HCT116 (cell line): Measurements from ENCODE around the gene GMDS. TPM values are rescaled to one million over a fixed set of nuclear protein-coding genes. Genes with fewer than 3 reads are reported as not detected.

ENCODE experiments used
- ATAC-seq: fragments of 200-7000 bp; cut with Tn5 transposase; 2 replicates; pipeline ENCODE4 v1.9.1; 2020; ENCODE audit warnings: mild to moderate bottlenecking, moderate library complexity
- BruUV-seq: library from RNA; stranded (reverse); fragments of 400-500 nt; replicated peaks from 2 replicates; lab custom pipeline; 2021; lab: Mats Ljungman, UMichigan
- CTCF ChIA-PET: fragments of 300-600 bp; sonication (Branson Sonifier 250); formaldehyde crosslinking; loops from one replicate; lab custom pipeline; 2021; ENCODE audit warnings: antibody characterized with exemption; lab: Charles Lee
- POLR2A ChIA-PET: fragments of 300-600, 350-600 bp; sonication (Branson Sonifier 250); formaldehyde crosslinking; loops from one replicate; lab custom pipeline; 2021; ENCODE audit warnings: antibody characterized with exemption; lab: Charles Lee
- RAD21 ChIA-PET, 2 experiments: fragments of 300-600 bp; sonication (Branson Sonifier 250); formaldehyde crosslinking; loops; one replicate each; lab custom pipeline; 2023; ENCODE audit warnings: low total read pairs in 2 of 2; ENCODE audit not compliant: uncharacterized antibody in 2 of 2, unreplicated experiment in 2 of 2, low non-redundant PET in 1 of 2; lab: Charles Lee
- DNase-seq: peaks from one replicate; pipeline ENCODE4 v3.0.0-alpha.2; 2010; ENCODE audit warnings: low read depth, low spot score
- H2AFZ ChIP-seq: fragments of 200-600 bp; shearing (Covaris generic), sonication (generic); 2 replicates; pipeline ENCODE4 v1.6.1; 2017; ENCODE audit warnings: low read depth, mixed run types, mixed read lengths, antibody characterized with exemption, low read length; ENCODE audit not compliant: poor library complexity, severe bottlenecking
- H3K27ac ChIP-seq: 2 replicates; pipeline ENCODE4 v1.5.1; 2012; ENCODE audit warnings: low read depth, low read length
- H3K27me3 ChIP-seq: fragments of 200-600 bp; sonication (generic); 2 replicates; pipeline ENCODE4 v1.6.1; 2016; ENCODE audit warnings: mixed run types, low read length, mixed read lengths; ENCODE audit not compliant: insufficient read depth
- H3K36me3 ChIP-seq, 2 experiments: fragments of 200-500 bp in 1 of 2; fragments of 200-600 bp in 1 of 2; sonication (Bioruptor generic) in 1 of 2; sonication (generic) in 1 of 2; 2 replicates each; pipeline versions ENCODE4 v1.5.1 to v1.6.1; 2014 to 2016; ENCODE audit warnings: low read length in 2 of 2, inconsistent platforms in 1 of 2, mixed read lengths in 1 of 2, mixed run types in 1 of 2; ENCODE audit not compliant: insufficient read depth in 2 of 2, control insufficient read depth in 1 of 2
- H3K4me1 ChIP-seq, 2 experiments: fragments of 200-600 bp in 1 of 2; sonication (generic) in 1 of 2; 2 replicates each; pipeline versions ENCODE4 v1.5.1 to v1.6.1; 2012 to 2017; ENCODE audit warnings: low read length in 2 of 2, inconsistent platforms in 1 of 2, mild to moderate bottlenecking in 1 of 2, mixed read lengths in 1 of 2, mixed run types in 1 of 2, moderate library complexity in 1 of 2; ENCODE audit not compliant: insufficient read depth in 2 of 2, control insufficient read depth in 1 of 2
- H3K4me2 ChIP-seq: fragments of 200-600 bp; sonication (generic); 2 replicates; pipeline ENCODE4 v1.6.1; 2017; ENCODE audit warnings: mixed run types, low read length, mixed read lengths
- H3K4me3 ChIP-seq, 2 experiments: fragments of 200-600 bp in 1 of 2; sonication (generic) in 1 of 2; replicated peaks in 1 of 2; 2 replicates each; pipeline ENCODE4 v1.5.1; 2011 to 2016; ENCODE audit warnings: low read length in 2 of 2, control low read depth in 1 of 2, low read depth in 1 of 2, mild to moderate bottlenecking in 1 of 2, mixed read lengths in 1 of 2, mixed run types in 1 of 2
- H3K79me2 ChIP-seq: fragments of 200-600 bp; sonication (generic); 2 replicates; pipeline ENCODE4 v1.6.1; 2017; ENCODE audit warnings: mild to moderate bottlenecking, mixed run types, low read length, moderate library complexity, mixed read lengths; ENCODE audit not compliant: insufficient read depth
- H3K9ac ChIP-seq: fragments of 200-600 bp; sonication (generic); 2 replicates; pipeline ENCODE4 v1.6.1; 2016; ENCODE audit warnings: low read length, mixed read lengths
- H3K9me2 ChIP-seq: fragments of 200-600 bp; sonication (generic), shearing (Covaris generic); 2 replicates; pipeline ENCODE4 v1.6.1; 2017; ENCODE audit warnings: mixed run types, mild to moderate bottlenecking, moderate library complexity; ENCODE audit not compliant: insufficient read depth
- H3K9me3 ChIP-seq, 2 experiments: fragments of 200-500 bp in 1 of 2; fragments of 200-600 bp in 1 of 2; sonication (Bioruptor generic) in 1 of 2; sonication (generic) in 1 of 2; 2 replicates each; pipeline ENCODE4 v1.6.1; 2014 to 2017; ENCODE audit warnings: low read length in 2 of 2, mixed read lengths in 2 of 2, inconsistent platforms in 1 of 2, low read depth in 1 of 2, mild to moderate bottlenecking in 1 of 2, mixed run types in 1 of 2, moderate library complexity in 1 of 2; ENCODE audit not compliant: control insufficient read depth in 1 of 2, insufficient read depth in 1 of 2
- H4K20me1 ChIP-seq: fragments of 200-600 bp; sonication (generic), shearing (Covaris generic); 2 replicates; pipeline ENCODE4 v1.6.1; 2017; ENCODE audit warnings: mixed run types, mild to moderate bottlenecking, moderate library complexity; ENCODE audit not compliant: insufficient read depth
- ATF3 ChIP-seq: IDR thresholded peaks from 2 replicates; pipeline ENCODE4 v1.6.1; 2012
- CBX3 ChIP-seq: IDR thresholded peaks from 2 replicates; pipeline ENCODE4 v1.6.1; 2012; ENCODE audit warnings: low read depth
- CTCF ChIP-seq, 3 experiments: fragments of 200-600 bp in 1 of 3; sonication (generic) in 1 of 3; IDR thresholded peaks in 2 of 3; conservative IDR thresholded peaks in 1 of 3; 2 replicates each; pipeline ENCODE4 v1.5.1; 2012 to 2017; ENCODE audit warnings: low read depth in 2 of 3, low read length in 2 of 3, antibody characterized with exemption in 1 of 3, borderline replicate concordance in 1 of 3, control low read depth in 1 of 3, mild to moderate bottlenecking in 1 of 3, mixed read lengths in 1 of 3, mixed run types in 1 of 3, moderate library complexity in 1 of 3; ENCODE audit not compliant: insufficient read depth in 1 of 3
- EGR1 ChIP-seq: IDR thresholded peaks from 2 replicates; pipeline ENCODE4 v1.6.1; 2012; ENCODE audit warnings: low read depth
- MAX ChIP-seq: IDR thresholded peaks from 2 replicates; pipeline ENCODE4 v1.6.1; 2012
- POLR2AphosphoS5 ChIP-seq: IDR thresholded peaks from 2 replicates; pipeline ENCODE4 v1.6.1; 2011; ENCODE audit warnings: mild to moderate bottlenecking, low read depth, low read length, moderate library complexity
- RAD21 ChIP-seq: IDR thresholded peaks from 2 replicates; pipeline ENCODE4 v1.6.1; 2012; ENCODE audit warnings: low read depth, mild to moderate bottlenecking
- SP1 ChIP-seq: IDR thresholded peaks from 2 replicates; pipeline ENCODE4 v1.6.1; 2012; ENCODE audit warnings: low read depth
- SRF ChIP-seq: IDR thresholded peaks from 2 replicates; pipeline ENCODE4 v1.6.1; 2012; ENCODE audit warnings: low read depth
- ZBTB33 ChIP-seq: IDR thresholded peaks from 2 replicates; pipeline ENCODE4 v1.6.1; 2011; ENCODE audit warnings: mild to moderate bottlenecking, low read length, moderate library complexity; ENCODE audit not compliant: insufficient replicate concordance; ENCODE audit errors: extremely low read depth
- ZFX ChIP-seq: fragments of 450-650 bp; IDR thresholded peaks from 2 replicates; pipeline ENCODE4 v1.6.1; 2017
- ZNF274 ChIP-seq: fragments of 200-500 bp; sonication (Bioruptor generic); IDR thresholded peaks from 2 replicates; pipeline ENCODE4 v1.6.1; 2014; ENCODE audit warnings: mild to moderate bottlenecking, low read depth, low read length, inconsistent platforms
- intact Hi-C: fragments of 100-400 bp; cut with micrococcal nuclease; formaldehyde crosslinking; loops from 2 replicates; pipeline ENCODE4 v1.10.0; 2022
- total RNA-seq: library from RNA; stranded (reverse); gene quantifications from one replicate; pipeline ENCODE4 v1.2.1, GENCODE V29; 2021; ENCODE audit not compliant: unreplicated experiment

Gene GMDS
- total RNA-seq, 1 experiment from 2014 or later: 34.4 TPM

- H2AFZ ChIP-seq: no peak overlapping the region
- H3K27ac ChIP-seq: no peak overlapping the region
- ChIA-PET POLR2A (no interaction called here), RAD21 (no interaction called here), CTCF (no interaction called here)
- intact Hi-C loops: no loop called here
- TF ChIP-seq MAX (no peak), POLR2AphosphoS5 (no peak), SP1 (no peak), ZNF274 (no peak), SRF (no peak), EGR1 (no peak), ZFX (no peak), ZBTB33 (no peak), ATF3 (no peak), RAD21 (no peak), CTCF (IDR thresholded peaks at IDR 0.05 in 2 of 3, conservative IDR thresholded peaks at IDR 0.05 in 1 of 3; ENCODE audit: borderline replicate concordance in 1 of 3, insufficient read depth in 1 of 3, low read depth in 2 of 3, low read length in 2 of 3) (no peak), CBX3 (no peak)
- DNase-seq (no peak), ATAC-seq (no peak)
- H3K36me3 ChIP-seq: no peaks in the 10 kb centered on the region
- H3K9me3 ChIP-seq: no peaks in the 10 kb centered on the region
- H4K20me1 ChIP-seq: no peaks in the 10 kb centered on the region
- H3K9me2 ChIP-seq: no peaks in the 10 kb centered on the region
- no peaks in the 10 kb centered on the region for H3K4me1 ChIP-seq
- no peak overlapping the region for H3K4me3 ChIP-seq
- H3K4me2 ChIP-seq: no peak overlapping the region
- H3K27me3 ChIP-seq: no peaks in the 10 kb centered on the region
- no peaks in the 10 kb centered on the region for H3K79me2 ChIP-seq
- H3K9ac ChIP-seq: no peak overlapping the region
- no TSS peak for BruUV-seq
These were observed 669.2 kb downstream of the GMDS start for GRCh38 chr6:1576166-1576565.
